ENCODE results near the gene SSTR5. TPM values are rescaled to one million over a fixed set of nuclear protein-coding genes. Genes with fewer than 3 reads are reported as not detected.

Gene SSTR5
- total RNA-seq, 2 donors from 2014 or later, result 2.3 TPM; not detected in 1

- no peak for DNase-seq
- peaks cover 0 to 5% (median 0%) of the 10 kb centered on the region in 3 donors for H3K9me3 ChIP-seq
- TF ChIP-seq POLR2A (IDR thresholded peaks at IDR 0.05), result no peak
- no peak for TF ChIP-seq CTCF (IDR thresholded peaks at IDR 0.05)
- H3K4me3 ChIP-seq, result no peak overlapping the region
- no peak for ATAC-seq
- intact Hi-C loops (cut with DNase I), result no loop called here
- no peaks in the 10 kb centered on the region for H3K4me1 ChIP-seq
- H3K27me3 ChIP-seq, result no peaks in the 10 kb centered on the region
- H3K36me3 ChIP-seq (replicated peaks in 1 of 2; ENCODE audit: insufficient read depth in 1 of 2, low read depth in 2 of 2), result no peaks in the 10 kb centered on the region
- WGBS, 2 donors, result 88 to 93% methylated on average over 15 of the region's 15 CpGs
- H3K27ac ChIP-seq, result no peak overlapping the region
These were observed 30.4 kb upstream of the SSTR5 start for GRCh38 chr16:1042049-1042744.

GRCh38 chr16:1042866-1043265 is 29.7 kb upstream of the SSTR5 start:
- intact Hi-C loops (cut with DNase I), result no loop called here
- Histone ChIP-seq H3K27ac (no peak overlapping the region), H3K27me3 (no peaks in the 10 kb centered on the region), H3K9me3 (peaks cover 0 to 5% (median 0%) of the 10 kb centered on the region in 3 donors), H3K36me3 (replicated peaks in 1 of 2; ENCODE audit: insufficient read depth in 1 of 2, low read depth in 2 of 2) (no peaks in the 10 kb centered on the region), H3K4me1 (no peaks in the 10 kb centered on the region), H3K4me3 (no peak overlapping the region)
- DNase-seq (peak in 2 of 4 donors; percentile 11 to 28), ATAC-seq (no peak)
- TF ChIP-seq POLR2A (IDR thresholded peaks at IDR 0.05) (no peak), CTCF (IDR thresholded peaks at IDR 0.05) (no peak)
- WGBS, 2 donors, result 46 to 62% methylated on average over 8 to 9 of the region's 19 CpGs

- Histone ChIP-seq H3K4me1 (peaks cover 5% of the 10 kb centered on the region), H3K9me3 (peaks cover 0 to 5% (median 0%) of the 10 kb centered on the region in 3 donors), H3K36me3 (replicated peaks in 1 of 2; ENCODE audit: insufficient read depth in 1 of 2, low read depth in 2 of 2) (no peaks in the 10 kb centered on the region), H3K27ac (no peak overlapping the region), H3K27me3 (no peaks in the 10 kb centered on the region), H3K4me3 (no peak overlapping the region)
- TF ChIP-seq CTCF (IDR thresholded peaks at IDR 0.05) (no peak), POLR2A (IDR thresholded peaks at IDR 0.05) (no peak)
- WGBS, 2 donors, result 30 to 57% methylated on average over 2 to 34 of the region's 40 CpGs
- DNase-seq, result no peak
- ATAC-seq, result no peak
- intact Hi-C loops (cut with DNase I), result no loop called here
These were observed 28.6 kb upstream of the SSTR5 start for GRCh38 chr16:1043881-1044451.

GRCh38 chr16:1044460-1045309 is 27.9 kb upstream of the SSTR5 start:
- Histone ChIP-seq H3K27me3 (no peaks in the 10 kb centered on the region), H3K36me3 (replicated peaks in 1 of 2; ENCODE audit: insufficient read depth in 1 of 2, low read depth in 2 of 2) (no peaks in the 10 kb centered on the region), H3K9me3 (peaks cover 0 to 5% (median 0%) of the 10 kb centered on the region in 3 donors), H3K4me3 (no peak overlapping the region), H3K4me1 (peaks cover 5% of the 10 kb centered on the region), H3K27ac (no peak overlapping the region)
- ATAC-seq (no peak), DNase-seq (no peak)
- 66 to 73% methylated on average over 17 to 42 of the region's 43 CpGs for WGBS, 2 donors
- TF ChIP-seq CTCF (IDR thresholded peaks at IDR 0.05), result no peak
- no peak for TF ChIP-seq POLR2A (IDR thresholded peaks at IDR 0.05)
- intact Hi-C loops (cut with DNase I), result no loop called here
